ENCODE data around the gene HSPBAP1.
"Not testable (repeated sequence)": the region's sequence is repeated elsewhere in the genome, so short reads cannot be mapped to it uniquely, and the experiment has no call there.

Gene HSPBAP1

DNA sequence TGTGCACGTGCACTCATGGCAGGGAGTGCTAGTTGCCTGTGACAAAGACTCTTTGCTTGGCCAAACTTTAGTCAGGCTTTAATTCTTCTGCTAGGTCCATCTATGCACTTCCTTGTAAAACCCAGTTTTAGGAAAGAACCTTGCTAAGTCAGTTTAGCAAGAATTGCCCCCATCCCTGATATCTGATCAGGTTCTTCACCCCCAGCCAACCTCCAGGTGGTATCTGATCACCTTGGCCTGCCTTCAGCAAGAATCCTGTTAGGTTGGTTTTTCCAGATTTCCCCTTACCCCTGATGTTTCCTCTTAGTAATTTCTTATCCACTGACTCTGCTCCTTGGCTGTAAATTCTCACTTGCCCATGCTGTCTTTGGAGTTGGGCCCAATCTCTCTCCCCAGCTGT, 8.4 kb downstream of the HSPBAP1 start:
- DNase-seq (ENCODE audit: low read depth), result no peak

DNA sequence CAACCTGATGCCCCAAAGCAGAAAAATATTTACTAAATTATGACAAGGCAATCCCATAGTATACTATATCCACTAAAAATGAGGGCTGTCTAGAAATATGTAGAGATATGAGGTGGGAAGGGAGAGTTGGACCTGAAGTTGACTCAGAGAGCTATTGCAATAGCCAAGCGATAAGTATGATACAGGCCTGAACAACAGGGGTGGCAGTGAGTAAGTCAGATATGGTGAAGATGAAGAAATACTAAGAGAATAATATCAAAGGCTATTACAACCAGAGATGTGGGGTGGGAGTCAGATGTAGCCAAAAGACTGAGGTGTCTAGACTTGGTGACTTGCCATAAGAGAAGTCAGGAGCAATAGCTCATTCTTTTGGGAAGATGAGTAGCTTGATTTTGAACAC, 9.2 kb downstream of the HSPBAP1 start:
- no peak for DNase-seq (ENCODE audit: low read depth)

DNA sequence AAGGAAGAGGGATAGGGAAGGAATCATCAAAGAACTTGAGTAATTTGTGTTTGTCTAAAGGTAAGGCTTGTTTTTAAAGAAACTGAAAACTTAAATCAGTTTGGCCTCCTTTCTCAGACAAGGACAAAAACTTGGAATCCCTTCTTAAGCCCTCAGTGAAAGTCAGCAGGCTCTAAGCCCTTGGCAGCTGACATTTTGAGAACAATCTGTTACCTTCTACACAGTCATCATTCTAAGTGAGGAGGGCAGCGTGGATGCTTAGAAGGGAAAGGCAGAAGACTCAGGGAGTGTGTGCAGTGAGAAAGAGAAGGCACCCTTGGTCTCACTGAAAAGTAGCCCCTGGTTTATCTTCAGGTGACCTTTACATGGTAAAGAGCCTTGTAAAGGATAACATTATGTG, 10.8 kb downstream of the HSPBAP1 start:
- no peak for DNase-seq (ENCODE audit: low read depth)

DNA sequence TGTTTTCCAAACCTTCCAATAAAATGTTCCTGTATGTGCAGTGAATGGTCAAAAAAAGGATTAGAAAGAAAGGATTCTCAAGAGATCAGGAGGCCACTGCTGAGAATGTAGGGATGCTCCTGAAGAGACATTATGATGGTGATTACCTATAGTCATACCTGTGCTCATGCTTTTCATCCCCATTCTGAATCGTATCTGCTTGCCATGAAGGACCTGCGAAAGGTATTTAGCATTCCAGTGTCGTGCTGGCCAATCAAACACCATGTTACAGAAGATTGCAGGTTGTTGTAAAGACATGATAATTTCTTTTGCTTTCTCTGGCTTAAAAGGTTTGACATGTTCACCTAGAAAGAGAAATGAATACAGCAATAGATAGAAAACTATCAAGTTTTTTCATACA, 16.1 kb downstream of the HSPBAP1 start:
- DNase-seq (ENCODE audit: low read depth), result no peak

DNA sequence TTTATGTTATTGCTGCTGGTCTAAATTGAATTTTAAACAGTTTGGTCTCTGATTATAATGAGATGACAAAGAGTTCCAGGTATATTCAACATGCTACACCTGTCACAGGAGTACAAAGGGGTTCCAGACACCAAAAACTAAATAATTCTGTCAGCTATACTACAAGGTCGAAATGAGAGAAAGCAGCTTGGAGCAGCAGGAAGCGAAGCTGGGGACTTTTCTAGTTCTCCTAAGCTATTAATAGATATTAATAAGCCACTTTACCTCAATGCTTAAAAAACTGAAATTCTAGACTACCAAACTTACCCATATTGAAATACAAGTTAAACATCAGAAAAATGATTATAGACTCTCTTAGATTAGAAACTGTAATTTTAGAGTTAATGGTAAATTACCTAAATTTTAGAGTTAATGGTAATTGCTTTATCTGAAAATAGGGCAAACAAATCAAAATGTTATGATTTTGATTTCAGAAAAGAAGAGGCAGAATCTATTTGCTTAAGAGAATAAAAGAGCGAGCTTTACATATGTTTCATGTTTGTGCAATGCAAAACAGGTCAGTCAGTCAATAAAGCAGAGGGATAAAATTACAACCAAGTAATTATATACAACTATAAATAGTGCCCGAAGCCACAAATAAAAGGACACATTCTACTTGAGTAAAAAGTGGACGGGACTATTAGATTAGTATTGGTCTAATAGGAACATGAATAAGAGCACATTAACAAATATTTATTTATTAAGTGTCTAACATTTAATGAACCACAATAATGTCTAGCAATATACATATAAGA, 16.8 kb downstream of the HSPBAP1 start:
- no peak for DNase-seq (ENCODE audit: low read depth)

DNA sequence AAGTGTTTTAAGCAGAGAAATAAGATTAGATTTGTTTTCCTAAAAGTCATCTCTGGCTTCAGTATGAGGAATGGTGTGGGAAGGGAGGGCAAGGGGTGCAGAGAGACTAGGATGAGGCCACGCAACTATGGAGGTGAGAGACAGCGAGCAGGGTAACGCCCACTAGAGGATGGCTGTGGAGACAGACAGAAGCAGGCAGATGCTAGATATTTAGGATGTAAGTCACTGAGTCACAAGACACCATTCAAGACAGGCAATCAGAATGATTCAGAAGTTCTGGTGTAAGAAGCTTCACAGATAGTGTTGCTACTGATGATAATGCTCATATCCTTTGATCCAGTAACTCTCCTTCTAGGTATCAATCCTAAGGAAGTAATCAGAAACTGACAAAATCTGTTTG, 19.1 kb downstream of the HSPBAP1 start:
- no peak for DNase-seq (ENCODE audit: low read depth)

DNA sequence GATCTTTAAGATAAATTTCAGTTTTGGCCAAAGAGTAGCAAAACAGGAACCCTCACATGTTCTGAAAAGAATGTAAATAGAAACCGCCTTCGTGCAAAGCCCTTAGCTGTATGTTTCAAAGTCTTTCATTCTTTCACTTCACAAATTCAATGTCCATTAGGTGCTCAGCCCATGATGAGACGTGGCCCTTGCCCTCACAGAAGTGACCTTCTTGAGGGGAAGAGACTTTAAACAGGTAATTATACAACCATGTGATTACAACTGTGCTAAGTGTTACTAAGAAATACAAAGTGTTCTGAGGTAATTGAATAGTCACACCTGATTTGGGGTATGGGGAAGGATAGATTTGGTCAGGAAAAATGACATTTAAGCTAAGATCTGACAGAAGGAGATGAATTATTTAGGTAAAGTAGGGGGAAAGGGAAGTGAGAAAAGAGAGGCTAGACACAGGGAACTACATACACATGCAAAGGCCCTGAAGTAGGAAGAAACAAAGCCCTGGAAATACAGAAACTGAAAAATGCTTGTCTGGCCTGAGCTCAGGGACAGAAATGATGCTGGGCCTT, 19.6 kb downstream of the HSPBAP1 start:
- no peak for DNase-seq (ENCODE audit: low read depth)

DNA sequence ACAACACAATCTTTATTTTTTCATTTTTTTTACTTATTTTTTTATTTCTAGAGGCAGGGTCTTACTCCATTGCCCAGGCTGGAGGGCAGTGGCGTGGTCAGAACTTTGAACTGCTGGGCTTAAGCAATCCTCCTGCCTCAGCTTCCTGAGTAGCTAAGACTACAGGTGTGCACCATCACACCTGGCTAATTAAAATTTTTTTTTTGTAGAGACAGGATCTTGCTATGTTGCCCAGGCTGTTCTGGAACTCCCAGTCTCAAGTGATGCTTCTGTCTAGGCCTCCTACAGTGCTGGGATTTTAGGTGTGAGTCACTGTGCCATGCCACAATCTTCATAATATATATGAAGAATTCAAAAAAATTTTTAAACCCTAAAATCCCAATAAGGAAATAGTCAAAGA, 20.8 kb downstream of the HSPBAP1 start:
- DNase-seq (ENCODE audit: low read depth), result no peak

DNA sequence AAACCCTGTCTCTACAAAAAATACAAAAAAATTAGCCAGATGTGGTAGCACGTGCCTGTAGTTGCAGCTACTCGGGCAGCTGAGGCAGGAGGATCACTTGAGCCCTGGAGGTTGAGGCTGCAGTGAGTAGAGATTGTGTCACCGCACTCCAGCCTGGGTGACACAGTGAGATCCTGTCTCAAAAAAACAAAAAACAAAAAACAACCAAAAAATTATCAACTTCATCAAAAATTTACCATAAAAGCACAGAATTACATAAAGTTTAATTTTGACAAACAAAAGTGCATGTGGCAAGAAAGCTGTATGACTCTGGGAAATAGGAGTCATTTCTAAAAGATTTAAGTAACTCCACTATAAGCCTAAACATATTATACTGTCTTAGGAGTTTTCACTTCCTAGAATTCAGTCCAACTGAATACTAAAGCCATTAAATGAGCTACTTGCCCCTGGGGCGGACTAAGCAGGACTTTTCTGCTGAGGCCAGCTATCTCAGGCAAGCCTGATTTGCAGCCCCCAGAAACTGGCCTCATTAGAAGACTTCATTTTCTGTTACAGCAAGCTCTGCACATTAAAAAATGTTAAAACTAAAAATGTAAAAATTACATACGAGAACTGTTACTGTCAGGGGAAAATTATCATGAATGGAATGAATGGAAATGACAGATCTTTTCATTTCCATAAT, 23.0 kb downstream of the HSPBAP1 start:
- DNase-seq (ENCODE audit: low read depth), result no peak

DNA sequence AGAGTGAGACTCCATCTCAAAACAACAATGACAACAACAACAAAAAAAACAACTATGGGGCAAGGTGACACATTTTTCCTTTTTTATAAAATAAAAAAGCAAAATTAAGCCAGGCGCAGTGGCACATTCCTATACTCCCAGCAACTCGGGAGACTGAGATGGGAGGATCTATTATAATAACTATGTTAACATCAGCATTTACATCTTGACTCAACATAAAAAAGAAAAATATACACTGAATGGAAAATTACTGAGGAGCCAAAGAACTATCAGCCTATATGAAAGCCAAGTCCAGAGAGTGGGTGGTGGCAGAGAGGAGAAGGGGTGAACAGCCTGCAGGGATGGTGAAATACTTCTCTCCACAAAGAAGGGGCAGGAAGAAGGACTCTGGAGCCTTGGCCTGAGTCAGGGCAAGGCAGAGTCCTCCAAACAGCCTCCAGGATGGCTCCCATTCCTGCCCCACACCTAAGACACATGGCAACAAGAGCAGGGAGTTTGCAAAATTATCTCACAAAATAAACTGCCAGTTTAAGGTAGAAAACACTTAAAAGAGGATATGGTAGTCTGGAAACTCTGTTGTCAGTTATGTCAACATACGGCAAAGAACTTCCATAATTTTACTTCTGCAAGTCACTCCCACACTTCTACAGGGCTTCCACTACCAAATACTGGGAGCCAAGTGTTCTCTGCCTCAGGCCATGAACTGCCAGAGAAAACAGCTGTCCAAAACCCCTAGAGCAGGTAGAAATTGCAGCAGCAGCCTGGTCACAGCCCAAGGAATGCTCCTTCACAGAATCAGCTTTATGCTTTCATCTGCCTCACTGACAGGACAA, 25.9 kb downstream of the HSPBAP1 start:
- DNase-seq (ENCODE audit: low read depth), result no peak

DNA sequence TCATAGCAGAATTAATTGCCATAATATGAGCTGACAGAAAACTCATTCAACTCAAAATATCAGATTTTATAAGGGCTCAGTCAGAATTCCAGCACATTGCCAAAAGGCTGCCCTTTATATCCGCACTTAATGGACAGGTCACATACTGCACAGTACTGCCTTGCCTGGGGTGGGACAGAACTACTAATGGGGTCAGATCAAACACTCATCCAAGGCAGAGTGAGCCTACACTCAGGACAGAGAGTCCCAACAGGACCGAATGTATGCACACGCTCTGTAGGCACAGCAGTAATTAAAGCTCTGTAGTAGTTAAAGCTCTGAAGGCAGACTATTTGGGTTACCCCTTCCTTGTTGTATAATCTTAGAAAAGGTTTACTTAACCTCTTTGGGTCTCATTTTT, 27.2 kb downstream of the HSPBAP1 start:
- no peak for DNase-seq (ENCODE audit: low read depth)

DNA sequence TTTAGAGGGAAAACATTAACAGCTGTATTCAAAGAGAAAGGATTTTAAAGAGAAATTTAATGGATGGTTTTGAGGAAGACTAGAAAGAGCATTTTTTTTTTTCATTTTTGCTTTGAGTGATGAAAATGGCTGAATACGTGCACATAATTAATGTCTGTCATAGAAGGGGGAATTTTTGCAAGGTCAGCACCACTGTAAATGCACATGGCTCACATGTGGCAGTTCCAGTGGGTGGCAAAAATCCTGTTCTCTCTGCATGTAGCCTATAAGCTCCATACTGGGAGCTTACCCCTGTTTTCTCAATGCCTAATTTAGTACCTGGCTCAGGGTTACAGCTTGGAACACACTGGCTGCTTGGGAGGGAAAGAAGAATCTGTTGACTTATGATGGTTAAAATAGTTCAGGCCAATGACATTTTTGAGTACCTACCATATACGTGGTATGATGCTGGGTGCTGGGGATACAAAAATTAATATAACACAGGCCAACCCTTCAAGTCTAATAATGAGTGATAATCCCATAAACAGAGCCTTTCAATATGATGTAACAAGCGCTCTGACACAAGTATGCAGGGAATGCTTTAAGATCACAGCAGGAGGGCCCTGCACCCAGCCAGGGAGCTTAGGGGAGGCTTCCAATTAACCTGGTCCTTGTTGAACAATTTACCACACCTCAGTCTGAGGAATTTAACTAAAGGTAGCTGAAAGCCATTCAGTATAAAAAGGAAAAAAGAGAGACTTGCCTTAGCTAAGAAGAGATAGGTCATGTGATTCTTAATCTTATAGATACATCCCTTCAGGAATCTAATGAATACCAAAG, 33.0 kb downstream of the HSPBAP1 start:
- no peak for DNase-seq (ENCODE audit: low read depth)

DNA sequence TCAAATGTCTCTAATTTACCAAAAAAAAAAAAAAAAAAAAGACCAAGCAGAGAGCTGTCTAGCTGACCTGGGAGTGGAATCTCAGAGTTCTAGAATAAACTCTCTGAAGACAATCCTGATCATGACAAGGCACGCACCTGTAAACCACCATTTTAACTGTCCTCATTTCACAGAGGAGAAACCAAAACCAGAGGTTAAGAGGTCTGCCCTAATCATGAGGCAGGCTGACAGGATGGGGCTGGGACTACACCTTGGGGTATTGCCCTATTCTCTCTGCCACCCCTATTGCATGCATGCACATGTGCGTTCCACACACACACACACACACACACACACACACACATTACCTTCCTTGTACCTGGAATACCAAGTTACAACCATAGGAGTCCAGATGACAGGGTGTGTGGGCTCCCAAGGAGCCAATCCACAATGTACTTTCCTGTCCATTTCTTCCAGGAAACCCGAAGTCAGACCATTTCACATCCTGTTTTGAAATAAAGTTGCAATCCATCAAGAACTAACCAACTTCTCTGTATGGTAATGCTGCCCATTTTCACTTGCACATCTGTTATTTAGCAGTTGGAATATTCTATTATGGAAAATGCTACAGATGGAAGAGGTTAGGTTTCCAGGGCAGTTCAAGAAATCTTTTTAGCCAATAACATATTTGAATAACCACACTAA, 34.6 kb downstream of the HSPBAP1 start:
- no peak for DNase-seq (ENCODE audit: low read depth)

DNA sequence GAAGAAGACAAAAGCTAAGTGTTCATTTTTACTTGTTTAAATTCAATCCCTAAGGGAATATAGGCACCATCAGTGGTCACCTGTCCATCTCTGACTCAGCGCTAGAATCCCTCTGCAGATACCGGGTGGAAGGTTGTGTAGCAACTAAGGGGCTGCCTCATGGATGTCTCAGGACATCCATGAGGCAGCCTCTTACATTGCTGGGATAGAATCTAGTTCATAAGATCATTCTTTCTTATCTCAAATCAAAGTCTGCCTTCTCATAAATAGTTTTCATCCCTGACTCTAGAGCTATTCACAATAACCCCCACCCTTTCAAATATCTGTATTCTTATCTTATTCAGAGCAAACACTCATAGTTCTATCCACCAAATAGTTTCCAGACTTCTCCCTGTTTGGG, 38.1 kb downstream of the HSPBAP1 start:
- no peak for DNase-seq (ENCODE audit: low read depth)

DNA sequence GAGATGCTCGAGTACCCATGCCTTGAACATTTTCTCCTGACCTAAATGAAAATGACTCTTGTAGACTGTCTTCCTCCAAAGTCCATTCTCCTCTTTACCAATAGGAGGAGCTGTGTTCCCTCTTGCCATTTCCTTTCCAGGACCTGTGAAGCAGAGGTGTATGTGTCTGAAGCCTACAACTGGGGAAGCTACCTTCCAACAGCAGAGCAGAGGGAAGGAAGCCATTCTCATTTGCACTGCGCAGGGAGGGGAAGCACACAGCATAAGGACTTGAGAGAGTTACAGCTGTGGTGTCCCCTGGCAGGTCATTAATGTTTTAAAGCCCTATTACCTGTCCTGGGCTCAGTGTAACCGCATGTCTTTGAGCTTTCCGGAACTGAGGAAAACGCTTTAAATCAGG, 38.7 kb downstream of the HSPBAP1 start:
- DNase-seq (ENCODE audit: low read depth), result no peak

DNA sequence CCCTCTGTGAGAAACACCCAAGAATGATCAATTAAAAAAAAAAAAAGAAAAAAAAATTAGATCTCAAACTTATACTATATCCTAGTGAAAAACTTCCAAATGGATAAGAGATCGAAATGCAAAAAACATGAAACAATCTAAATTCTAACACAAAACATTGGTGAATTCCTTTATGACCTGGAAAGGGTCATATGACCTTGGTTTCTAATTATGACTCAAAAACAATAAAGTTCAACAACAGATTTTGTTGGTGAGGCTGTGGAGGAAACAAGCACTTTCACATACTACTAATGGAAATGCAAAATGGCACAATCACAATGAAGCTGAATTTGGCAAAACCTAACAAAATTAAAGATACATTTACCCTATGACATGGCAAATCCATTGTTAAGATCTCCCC, 45.3 kb downstream of the HSPBAP1 start:
- DNase-seq (ENCODE audit: low read depth), result no peak

DNA sequence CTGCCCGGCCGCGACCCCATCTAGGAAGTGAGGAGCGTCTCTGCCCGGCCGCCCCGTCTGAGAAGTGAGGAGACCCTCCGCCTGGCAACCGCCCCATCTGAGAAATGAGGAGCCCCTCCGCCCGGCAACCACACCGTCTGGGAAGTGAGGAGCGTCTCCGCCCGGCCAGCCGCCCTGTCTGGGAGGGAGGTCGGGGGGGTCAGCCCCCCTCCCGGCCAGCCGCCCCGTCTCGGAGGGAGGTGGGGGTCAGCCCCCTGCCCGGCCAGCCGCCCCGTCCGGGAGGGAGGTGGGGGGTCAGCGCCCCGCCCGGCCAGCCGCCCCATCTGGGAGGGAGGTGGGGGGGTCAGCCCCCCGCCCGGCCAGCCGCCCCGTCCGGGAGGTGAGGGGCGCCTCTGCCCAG, 46.3 kb downstream of the HSPBAP1 start:
- not testable (repeated sequence) for DNase-seq (ENCODE audit: low read depth)

DNA sequence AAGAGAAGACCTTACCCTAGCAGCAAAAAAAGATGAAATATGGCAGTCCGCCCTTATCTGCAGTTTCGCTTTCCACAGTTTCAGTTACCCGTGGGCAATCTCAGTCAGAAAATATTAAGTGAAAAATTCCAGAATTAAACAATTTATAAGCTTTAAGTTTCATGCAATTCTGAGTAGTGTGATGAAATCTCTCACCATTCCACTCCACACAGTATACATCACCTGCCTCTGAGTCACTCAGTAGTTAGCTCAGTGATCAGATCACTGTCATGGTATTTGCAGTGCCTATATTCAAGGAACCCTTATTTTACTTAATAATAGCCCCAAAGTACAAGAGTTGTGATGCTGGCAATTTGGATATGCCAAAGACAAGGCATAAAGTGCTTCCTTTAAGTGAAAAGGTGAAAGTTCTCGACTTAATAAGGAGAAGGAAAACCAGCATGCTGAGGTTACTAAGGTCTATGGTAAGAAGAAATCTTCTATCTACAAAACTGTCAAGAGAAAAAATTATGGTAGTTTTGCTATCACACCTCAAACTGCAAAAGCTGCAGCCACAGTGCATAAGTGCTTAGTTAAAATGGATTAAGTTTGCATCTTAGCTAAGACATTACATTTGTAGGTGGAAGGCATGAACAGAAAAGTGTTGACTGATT, 48.1 kb downstream of the HSPBAP1 start:
- no peak for DNase-seq (ENCODE audit: low read depth)

DNA sequence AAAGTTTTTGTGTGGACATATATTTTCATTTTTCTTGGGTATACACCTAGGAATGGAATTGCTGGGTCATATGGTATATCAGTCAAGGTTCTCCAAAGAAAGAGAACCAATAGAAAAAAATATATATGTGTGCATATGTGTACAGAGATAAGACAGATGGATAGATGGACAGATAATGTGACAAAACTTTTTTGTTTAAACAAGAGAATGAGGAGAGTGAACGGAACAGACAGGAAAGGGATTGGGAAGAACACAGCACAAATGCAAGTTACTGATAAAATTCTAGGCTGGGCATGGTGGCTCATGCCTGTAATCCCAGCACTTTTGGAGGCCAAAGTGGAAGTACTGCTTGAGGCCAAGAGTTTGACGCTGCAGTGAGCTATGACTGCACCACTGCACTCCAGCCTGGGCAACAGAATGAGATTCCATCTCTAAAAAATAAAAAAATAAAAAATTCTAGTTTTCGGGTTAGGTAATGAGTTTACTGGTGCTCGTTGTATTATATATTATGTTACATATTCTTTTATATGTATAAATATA, 50.0 kb downstream of the HSPBAP1 start:
- DNase-seq (ENCODE audit: low read depth), result no peak

DNA sequence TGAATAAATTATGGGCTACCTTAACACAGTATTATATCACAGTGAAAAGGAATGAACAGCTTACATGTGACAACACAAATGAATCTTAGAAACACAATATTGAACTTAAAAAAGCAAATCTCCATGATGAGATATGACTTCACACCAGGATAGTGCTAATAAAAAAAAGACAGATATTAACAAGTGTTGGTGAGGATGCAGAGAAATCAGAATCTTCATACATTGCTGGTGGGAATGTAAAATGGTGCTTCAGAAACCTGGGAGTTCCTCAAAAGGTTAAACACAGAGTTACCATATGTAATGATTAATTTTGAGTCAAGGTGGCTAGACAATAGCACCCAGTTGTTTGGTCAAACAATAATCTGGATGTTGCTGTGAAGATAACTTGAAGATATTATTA, 51.4 kb downstream of the HSPBAP1 start:
- no peak for DNase-seq (ENCODE audit: low read depth)
